NCI-H1436 (cell line): ENCODE data around the gene IKBKE.
A peak's percentile ranks its signal among the peaks of the same experiment; 100 is the strongest.

Experiments used
- DNase-seq: peaks from one replicate; lab custom pipeline; 2025; lab: John Stamatoyannopoulos, UW

The IKBKE gene

GRCh38 chr1:206469933-206470691 lies at the start of gene IKBKE:
IKBKE (plus strand) TSS chr1:206470476; CDS start chr1:206473228, 2,752 bp downstream.
- DNase-seq = peak; percentile 48

- DNase-seq = no peak
Measured at GRCh38 chr1:206421616-206422340, 48.5 kb upstream of the IKBKE start.

- no peak for DNase-seq
Measured at GRCh38 chr1:206422525-206422924, 47.8 kb upstream of the IKBKE start.

GRCh38 chr1:206427291-206427690 lies 43.0 kb upstream of the IKBKE start:
- DNase-seq = no peak

- no peak for DNase-seq
Measured at GRCh38 chr1:206429421-206429820, 40.9 kb upstream of the IKBKE start.

GRCh38 chr1:206430031-206430983 lies 40.0 kb upstream of the IKBKE start:
- no peak for DNase-seq

- no peak for DNase-seq
Measured at GRCh38 chr1:206435445-206435844, 34.8 kb upstream of the IKBKE start.

- no peak for DNase-seq
Measured at GRCh38 chr1:206438554-206438953, 31.7 kb upstream of the IKBKE start.

GRCh38 chr1:206439205-206439604 lies 31.1 kb upstream of the IKBKE start:
- peak; percentile 21 for DNase-seq

GRCh38 chr1:206441336-206441967 lies 28.8 kb upstream of the IKBKE start:
- DNase-seq = no peak

GRCh38 chr1:206442101-206442500 lies 28.2 kb upstream of the IKBKE start:
- DNase-seq = no peak

- DNase-seq = no peak
Measured at GRCh38 chr1:206445116-206445515, 25.2 kb upstream of the IKBKE start.

- no peak for DNase-seq
Measured at GRCh38 chr1:206445911-206446356, 24.3 kb upstream of the IKBKE start.

- DNase-seq = no peak
Measured at GRCh38 chr1:206446688-206447421, 23.4 kb upstream of the IKBKE start.

GRCh38 chr1:206447422-206447765 lies 22.9 kb upstream of the IKBKE start:
- DNase-seq = no peak

GRCh38 chr1:206447792-206448191 lies 22.5 kb upstream of the IKBKE start:
- DNase-seq = no peak

GRCh38 chr1:206448471-206448870 lies 21.8 kb upstream of the IKBKE start:
- DNase-seq = no peak

GRCh38 chr1:206449565-206449964 lies 20.7 kb upstream of the IKBKE start:
- DNase-seq = no peak

- no peak for DNase-seq
Measured at GRCh38 chr1:206450281-206450680, 20.0 kb upstream of the IKBKE start.

GRCh38 chr1:206451134-206451686 lies 19.1 kb upstream of the IKBKE start:
- no peak for DNase-seq

- no peak for DNase-seq
Measured at GRCh38 chr1:206453111-206453510, 17.2 kb upstream of the IKBKE start.
